ENCODE results near the gene SPHK1. TPM values are rescaled to one million over a fixed set of nuclear protein-coding genes. Genes with fewer than 3 reads are reported as not detected.

The SPHK1 gene
- total RNA-seq, 4 donors from 2014 or later: 10.5 to 17.9 (median 12.5) TPM

DNA sequence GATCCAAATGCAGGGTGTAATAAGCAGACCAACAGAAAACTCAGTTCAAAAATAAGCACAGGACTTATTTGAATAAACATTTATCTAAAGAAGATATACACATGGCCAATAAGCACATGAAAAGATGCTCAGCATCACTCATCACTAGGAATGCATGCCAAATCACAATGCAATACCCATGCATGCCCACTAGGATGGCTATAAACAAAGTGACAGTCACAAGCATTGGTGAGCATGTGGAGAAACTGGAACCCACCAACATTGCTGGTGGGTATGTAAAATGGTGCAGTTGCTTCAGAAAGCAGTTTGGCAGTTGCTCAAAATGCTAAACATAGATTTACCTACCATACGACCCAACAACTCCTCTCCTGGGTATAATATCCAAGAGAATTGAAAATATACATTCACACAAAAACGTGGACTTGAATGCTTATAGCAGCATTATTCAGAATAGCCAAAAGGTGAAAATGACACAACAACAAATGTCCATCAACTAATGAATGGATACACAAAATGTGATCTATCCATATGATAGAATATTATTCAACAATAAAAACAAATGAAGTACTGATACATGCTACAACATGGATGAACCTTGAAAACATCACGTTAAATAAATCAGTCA lies 48.4 kb downstream of the SPHK1 start:
- no peaks in the 10 kb centered on the region for H3K9me3 ChIP-seq
- 87% methylated on average over 3 of the region's 3 CpGs for WGBS
- H3K36me3 ChIP-seq: no peaks in the 10 kb centered on the region
- no peak overlapping the region for H3K4me3 ChIP-seq
- peaks cover 11% of the 10 kb centered on the region for H3K4me1 ChIP-seq
- no peak overlapping the region for H3K27ac ChIP-seq
- DNase-seq (ENCODE audit: low spot score in 2 of 2): no peak
- no peaks in the 10 kb centered on the region for H3K27me3 ChIP-seq
- TF ChIP-seq POLR2AphosphoS5 (IDR thresholded peaks at IDR 0.05): no peak
- TF ChIP-seq POLR2A (IDR thresholded peaks at IDR 0.05): no peak
- TF ChIP-seq, protein P1, sequence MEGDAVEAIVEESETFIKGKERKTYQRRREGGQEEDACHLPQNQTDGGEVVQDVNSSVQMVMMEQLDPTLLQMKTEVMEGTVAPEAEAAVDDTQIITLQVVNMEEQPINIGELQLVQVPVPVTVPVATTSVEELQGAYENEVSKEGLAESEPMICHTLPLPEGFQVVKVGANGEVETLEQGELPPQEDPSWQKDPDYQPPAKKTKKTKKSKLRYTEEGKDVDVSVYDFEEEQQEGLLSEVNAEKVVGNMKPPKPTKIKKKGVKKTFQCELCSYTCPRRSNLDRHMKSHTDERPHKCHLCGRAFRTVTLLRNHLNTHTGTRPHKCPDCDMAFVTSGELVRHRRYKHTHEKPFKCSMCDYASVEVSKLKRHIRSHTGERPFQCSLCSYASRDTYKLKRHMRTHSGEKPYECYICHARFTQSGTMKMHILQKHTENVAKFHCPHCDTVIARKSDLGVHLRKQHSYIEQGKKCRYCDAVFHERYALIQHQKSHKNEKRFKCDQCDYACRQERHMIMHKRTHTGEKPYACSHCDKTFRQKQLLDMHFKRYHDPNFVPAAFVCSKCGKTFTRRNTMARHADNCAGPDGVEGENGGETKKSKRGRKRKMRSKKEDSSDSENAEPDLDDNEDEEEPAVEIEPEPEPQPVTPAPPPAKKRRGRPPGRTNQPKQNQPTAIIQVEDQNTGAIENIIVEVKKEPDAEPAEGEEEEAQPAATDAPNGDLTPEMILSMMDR (IDR thresholded peaks at IDR 0.05): peak in 1 of 2 donors; percentile 38
- no peak for TF ChIP-seq EP300 (IDR thresholded peaks at IDR 0.05)

DNA sequence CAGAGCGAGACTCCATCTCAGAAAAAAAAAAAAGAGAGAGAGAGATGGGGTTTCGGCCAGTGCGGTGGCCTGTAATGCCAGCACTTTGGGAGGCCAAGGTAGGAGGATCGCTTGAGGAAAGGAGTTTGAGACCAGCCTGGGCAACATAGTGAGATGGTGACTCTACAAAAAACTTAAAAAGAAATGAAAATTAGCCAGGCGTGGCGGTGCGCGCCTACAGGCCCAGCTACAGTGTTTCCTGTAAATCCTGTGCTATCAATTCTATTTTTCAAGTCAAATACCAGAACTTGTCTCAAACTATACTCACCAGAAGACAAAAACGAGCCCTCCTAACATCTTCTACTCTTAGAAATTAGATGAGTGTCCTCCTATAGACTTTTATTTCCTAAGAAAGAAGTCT lies 49.3 kb downstream of the SPHK1 start:
- 97% methylated on average over 9 of the region's 9 CpGs for WGBS
- no peaks in the 10 kb centered on the region for H3K27me3 ChIP-seq

DNA sequence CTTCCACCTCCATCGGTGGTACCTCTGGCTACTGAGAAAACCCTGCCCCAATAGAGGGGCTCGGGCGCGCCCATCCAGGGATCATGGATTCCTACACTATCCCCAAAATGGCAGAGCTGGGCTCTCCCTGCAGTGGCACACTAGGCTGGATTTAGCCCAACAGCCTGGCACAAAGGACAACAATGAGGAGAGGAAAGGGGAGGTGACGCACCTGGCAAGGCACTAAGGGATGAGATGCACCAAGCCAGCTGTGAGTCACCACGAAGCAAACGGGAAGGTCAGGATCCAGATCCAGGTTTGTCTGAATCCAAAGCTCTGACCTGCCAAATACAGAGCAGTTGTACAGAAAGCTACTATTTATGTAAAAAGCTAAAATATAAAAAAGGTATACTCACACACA lies 50.5 kb downstream of the SPHK1 start:
- WGBS: 80% methylated on average over 7 of the region's 7 CpGs
- Histone ChIP-seq H3K36me3 (no peaks in the 10 kb centered on the region), H3K27me3 (no peaks in the 10 kb centered on the region), H3K4me1 (peaks cover 4% of the 10 kb centered on the region), H3K4me3 (no peak overlapping the region), H3K27ac (no peak overlapping the region), H3K9me3 (no peaks in the 10 kb centered on the region)
- TF ChIP-seq EP300 (IDR thresholded peaks at IDR 0.05) (no peak), POLR2AphosphoS5 (IDR thresholded peaks at IDR 0.05) (no peak)
- DNase-seq (ENCODE audit: low spot score in 2 of 2): no peak

More for the DNA sequence above, 49.3 kb downstream of the SPHK1 start:
- TF ChIP-seq EP300 (IDR thresholded peaks at IDR 0.05) (no peak), POLR2AphosphoS5 (IDR thresholded peaks at IDR 0.05) (no peak), POLR2A (IDR thresholded peaks at IDR 0.05) (no peak)
- TF ChIP-seq, protein P1 (IDR thresholded peaks at IDR 0.05): no peak
- Histone ChIP-seq H3K9me3 (no peaks in the 10 kb centered on the region), H3K4me1 (peaks cover 4% of the 10 kb centered on the region), H3K36me3 (no peaks in the 10 kb centered on the region), H3K27ac (no peak overlapping the region), H3K4me3 (no peak overlapping the region)
- DNase-seq (ENCODE audit: low spot score in 2 of 2): no peak

DNA sequence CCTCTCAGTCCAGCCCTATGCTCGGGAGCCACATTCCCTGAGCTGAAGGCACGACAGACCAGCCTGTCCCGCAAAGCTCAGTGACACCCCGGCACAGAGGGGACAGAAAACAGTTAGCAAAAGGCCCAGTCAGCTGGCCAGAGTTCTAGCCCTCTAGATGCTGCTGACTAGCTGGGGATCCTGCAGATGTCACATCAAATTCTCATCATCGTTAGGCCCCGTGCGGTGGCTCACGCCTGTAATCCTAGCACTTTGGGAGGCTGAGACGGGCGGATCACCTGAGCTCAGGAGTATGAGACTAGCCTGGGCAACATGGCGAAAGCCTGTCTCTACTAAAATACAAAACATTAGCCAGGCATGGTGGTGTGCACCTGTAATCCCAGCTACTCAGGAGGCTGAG lies 51.3 kb downstream of the SPHK1 start:
- Histone ChIP-seq H3K27ac (no peak overlapping the region), H3K9me3 (no peaks in the 10 kb centered on the region), H3K4me1 (peaks cover 4% of the 10 kb centered on the region), H3K4me3 (no peak overlapping the region), H3K27me3 (no peaks in the 10 kb centered on the region), H3K36me3 (no peaks in the 10 kb centered on the region)
- TF ChIP-seq EP300 (IDR thresholded peaks at IDR 0.05) (no peak), POLR2A (IDR thresholded peaks at IDR 0.05) (no peak), POLR2AphosphoS5 (IDR thresholded peaks at IDR 0.05) (no peak)
- TF ChIP-seq, protein P1 (IDR thresholded peaks at IDR 0.05): no peak
- WGBS: 96% methylated on average over 4 of the region's 11 CpGs
- DNase-seq (ENCODE audit: low spot score in 2 of 2): no peak

Other genes with a start within 250 kb of the SPHK1 start
- gene FOXJ1, start 243.4 kb upstream of the SPHK1 start, total RNA-seq: 1 to 10 TPM; 2.1 to 3.6 (median 2.9) TPM
- gene RNF157, start 144.1 kb upstream of the SPHK1 start, total RNA-seq: 1 to 10 TPM in 3 of 4 donors, under 1 TPM in 1; 0.85 to 3.4 (median 1.3) TPM
- 10 to 100 TPM; 24.8 to 42.7 (median 35.6) TPM for gene UBALD2, start 119.3 kb upstream of the SPHK1 start, total RNA-seq
- 1 to 10 TPM; 2.3 to 3.1 (median 2.7) TPM for gene QRICH2, start 76.3 kb upstream of the SPHK1 start, total RNA-seq
- 10 to 100 TPM; 47.3 to 83.9 (median 63.8) TPM for gene PRPSAP1, start 30.7 kb upstream of the SPHK1 start, total RNA-seq
- gene UBE2O, start 68.5 kb downstream of the SPHK1 start, total RNA-seq: 10 to 100 TPM; 31.3 to 42.0 (median 37.7) TPM
- not detected for gene AANAT, start 83.0 kb downstream of the SPHK1 start, total RNA-seq
- gene RHBDF2, start 116.8 kb downstream of the SPHK1 start, total RNA-seq: 10 to 100 TPM; 45.9 to 82.6 (median 52.6) TPM
- 10 to 100 TPM in 2 of 4 donors, 1 to 10 TPM in 2; 2.8 to 18.2 (median 10.4) TPM for gene CYGB, start 153.1 kb downstream of the SPHK1 start, total RNA-seq
- gene PRCD, start 155.4 kb downstream of the SPHK1 start, total RNA-seq: 1 to 10 TPM in 3 of 4 donors, not detected in 1; 1.3 to 2.8 (median 2.2) TPM
- 10 to 100 TPM; 71.1 to 94.3 (median 80.3) TPM for gene ST6GALNAC2, start 201.3 kb downstream of the SPHK1 start, total RNA-seq